H1 (cell line): ENCODE data around the gene FNDC7. TPM values are rescaled to one million over a fixed set of nuclear protein-coding genes. Genes with fewer than 3 reads are reported as not detected.

ENCODE experiments used
- ASH2L ChIP-seq: fragments of 200-600, 300-600 bp; sonication (generic); IDR thresholded peaks from one replicate; pipeline ENCODE4 v1.7.1; 2017; ENCODE audit warnings: low read length
- KDM5A ChIP-seq: fragments of 200-600 bp; IDR thresholded peaks from 2 replicates; pipeline ENCODE4 v1.7.1; 2012; ENCODE audit warnings: mild to moderate bottlenecking, low read length, inconsistent platforms, mixed read lengths
- POLR2AphosphoS5 ChIP-seq: IDR thresholded peaks from 2 replicates; pipeline ENCODE4 v1.6.1; 2011; ENCODE audit warnings: low read depth, low read length
- SIN3A ChIP-seq, 2 experiments: IDR thresholded peaks in 1 of 2; conservative IDR thresholded peaks in 1 of 2; 2 replicates each; pipeline ENCODE4 v1.6.1; 2011 to 2012; ENCODE audit warnings: low read length in 2 of 2, improper control_type of control experiment in 1 of 2, low read depth in 1 of 2, mild to moderate bottlenecking in 1 of 2
- polyA plus RNA-seq, 7 experiments: library from polyadenylated mRNA; depleted of rRNA in 3 of 7; stranded (reverse) in 5 of 7; unstranded in 2 of 7; fragments of >200 nt in 5 of 7; fragments of 200-250 nt in 2 of 7; gene quantifications; 1 replicate in 5 of 7; 2 replicates in 1 of 7; 4 replicates in 1 of 7; pipeline versions ENCODE4 v1.2.1 to v1.2.3, GENCODE V29; 2011 to 2013; ENCODE audit warnings: missing spikeins in 2 of 7, mixed read lengths in 2 of 7
- total RNA-seq: library from RNA; stranded (reverse); fragmentation: NEBNext Ultra II Directional; extraction: Animal tissue kit (Norgen Biotek cat#: 25700); gene quantifications from 2 replicates; pipeline ENCODE4 v1.2.1, GENCODE V29; 2021

FNDC7 gene
- total and polyA plus RNA-seq, 2 of the 8 experiments (the other 6 are each of a cell fraction or from before 2014, with no cell fraction given): 0.13 to 0.20 TPM

- TF ChIP-seq ASH2L (no peak), KDM5A (no peak), SIN3A (conservative IDR thresholded peaks at IDR 0.05 in 1 of 2, IDR thresholded peaks at IDR 0.05 in 1 of 2; ENCODE audit: low read depth in 1 of 2, low read length in 2 of 2) (no peak), POLR2AphosphoS5 (no peak)
Observed at GRCh38 chr1:108729481-108729880, 16.8 kb downstream of the FNDC7 start (continued).
